ENCODE data around the gene NR2C2.

- TF ChIP-seq RNF2 (conservative IDR thresholded peaks at IDR 0.05; ENCODE audit: low read depth) = no peak
- TF ChIP-seq CTCF (CRISPR knock-in tag; IDR thresholded peaks at IDR 0.05) = no peak
- TF ChIP-seq ZNF24 (IDR thresholded peaks at IDR 0.05) = no peak
- TF ChIP-seq FOXJ3 (CRISPR knock-in tag; IDR thresholded peaks at IDR 0.05; ENCODE audit: borderline replicate concordance) = no peak
- TF ChIP-seq BCLAF1 (IDR thresholded peaks at IDR 0.05) = no peak
- TF ChIP-seq ZNF784 (CRISPR knock-in tag; IDR thresholded peaks at IDR 0.05; ENCODE audit: borderline replicate concordance) = no peak
- no peak for TF ChIP-seq KMT2B (CRISPR knock-in tag; IDR thresholded peaks at IDR 0.05)
- TF ChIP-seq USF2 (IDR thresholded peaks at IDR 0.05; ENCODE audit: low read depth, low read length) = no peak
- no peak for TF ChIP-seq USF2 (CRISPR knock-in tag; IDR thresholded peaks at IDR 0.05; ENCODE audit: borderline replicate concordance)
- TF ChIP-seq EP300 (IDR thresholded peaks at IDR 0.05; ENCODE audit: low read depth in 2 of 2, low read length in 2 of 2) = no peak
- TF ChIP-seq EP300 (CRISPR knock-in tag; IDR thresholded peaks at IDR 0.05; ENCODE audit: borderline replicate concordance) = no peak
Observed at GRCh38 chr3:15042936-15043335, 95.6 kb downstream of the NR2C2 start.
